HT-29 (cell line): ENCODE data around the gene ZBTB47. TPM values are rescaled to one million over a fixed set of nuclear protein-coding genes. Genes with fewer than 3 reads are reported as not detected.

Source experiments
- DNase-seq: peaks from one replicate; pipeline ENCODE4 v3.0.0-alpha.2; 2015; ENCODE audit warnings: low spot score
- total RNA-seq: library from RNA; depleted of rRNA; stranded (reverse); fragments of >200 nt; shearing (Covaris generic); gene quantifications from 2 replicates; pipeline ENCODE4 v1.2.3, GENCODE V29; 2014

ZBTB47 gene
- total RNA-seq, 1 experiment from 2014 or later: 1.1 TPM

- DNase-seq: no peak
Measured at GRCh38 chr3:42684632-42685362, 31.3 kb downstream of the ZBTB47 start.

DNA sequence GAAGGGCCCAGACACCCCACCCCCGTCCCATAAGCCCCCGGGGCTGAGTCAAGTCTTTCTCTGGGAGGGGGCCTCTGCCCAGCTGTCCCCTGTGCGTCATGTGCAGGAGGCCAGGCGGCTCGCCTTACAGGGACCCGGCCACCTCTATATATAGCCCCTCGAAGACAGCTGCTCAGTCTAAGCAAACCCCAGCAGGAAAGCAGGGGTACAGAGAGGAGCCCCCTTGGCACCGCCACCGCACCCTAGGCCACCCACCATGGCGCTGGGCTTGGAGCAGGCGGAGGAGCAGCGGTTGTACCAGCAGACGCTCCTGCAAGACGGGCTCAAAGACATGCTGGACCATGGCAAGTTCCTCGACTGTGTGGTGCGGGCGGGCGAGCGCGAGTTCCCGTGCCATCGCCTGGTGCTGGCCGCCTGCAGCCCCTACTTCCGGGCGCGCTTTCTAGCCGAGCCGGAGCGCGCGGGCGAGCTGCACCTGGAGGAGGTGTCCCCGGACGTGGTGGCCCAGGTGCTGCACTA is 31.9 kb downstream of the ZBTB47 start, which contains the start of gene KLHL40:
Gene KLHL40 (plus strand): TSS at position 175 of the 519 bp plus-strand sequence. CDS start 82 bp downstream, at position 257.
- no peak for DNase-seq

DNA sequence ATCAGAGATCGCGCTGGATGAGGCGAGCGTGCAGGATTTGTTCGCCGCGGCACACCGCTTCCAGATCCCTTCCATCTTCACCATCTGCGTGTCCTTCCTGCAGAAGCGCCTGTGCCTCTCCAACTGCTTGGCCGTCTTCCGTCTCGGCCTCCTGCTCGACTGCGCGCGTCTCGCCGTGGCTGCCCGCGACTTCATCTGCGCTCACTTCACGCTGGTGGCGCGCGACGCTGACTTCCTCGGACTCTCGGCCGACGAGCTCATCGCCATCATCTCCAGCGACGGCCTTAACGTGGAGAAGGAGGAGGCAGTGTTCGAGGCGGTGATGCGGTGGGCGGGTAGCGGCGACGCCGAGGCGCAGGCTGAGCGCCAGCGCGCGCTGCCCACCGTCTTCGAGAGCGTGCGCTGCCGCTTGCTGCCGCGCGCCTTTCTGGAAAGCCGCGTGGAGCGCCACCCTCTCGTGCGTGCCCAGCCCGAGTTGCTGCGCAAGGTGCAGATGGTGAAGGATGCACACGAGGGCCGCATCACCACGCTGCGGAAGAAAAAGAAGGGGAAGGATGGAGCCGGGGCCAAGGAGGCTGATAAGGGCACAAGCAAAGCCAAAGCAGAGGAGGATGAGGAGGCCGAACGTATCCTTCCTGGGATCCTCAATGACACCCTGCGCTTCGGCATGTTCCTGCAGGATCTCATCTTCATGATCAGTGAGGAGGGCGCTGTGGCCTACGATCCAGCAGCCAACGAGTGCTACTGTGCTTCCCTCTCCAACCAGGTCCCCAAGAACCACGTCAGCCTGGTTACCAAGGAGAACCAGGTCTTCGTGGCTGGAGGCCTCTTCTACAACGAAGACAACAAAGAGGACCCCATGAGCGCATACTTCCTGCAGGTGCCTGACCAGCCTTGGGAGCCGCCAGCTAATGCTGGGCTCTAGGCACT is 32.7 kb downstream of the ZBTB47 start:
- DNase-seq: no peak

GRCh38 chr3:42686832-42687650 is 33.5 kb downstream of the ZBTB47 start:
- no peak for DNase-seq

DNA sequence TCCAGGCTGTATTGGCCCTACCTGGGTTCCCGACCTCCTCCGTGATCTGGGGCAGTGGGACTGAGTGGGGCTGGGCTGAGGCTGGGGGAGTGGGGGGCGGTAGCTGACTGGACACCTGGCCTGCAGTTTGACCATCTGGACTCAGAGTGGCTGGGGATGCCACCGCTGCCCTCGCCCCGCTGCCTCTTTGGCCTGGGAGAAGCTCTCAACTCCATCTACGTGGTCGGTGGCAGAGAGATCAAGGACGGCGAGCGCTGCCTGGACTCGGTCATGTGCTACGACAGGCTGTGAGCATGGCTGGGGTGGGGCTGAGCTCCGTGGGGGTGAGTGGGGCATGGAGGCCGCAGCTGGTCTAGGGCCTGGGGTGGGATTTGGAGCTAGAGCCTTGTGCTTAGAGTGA is 34.5 kb downstream of the ZBTB47 start:
- DNase-seq: no peak

DNA sequence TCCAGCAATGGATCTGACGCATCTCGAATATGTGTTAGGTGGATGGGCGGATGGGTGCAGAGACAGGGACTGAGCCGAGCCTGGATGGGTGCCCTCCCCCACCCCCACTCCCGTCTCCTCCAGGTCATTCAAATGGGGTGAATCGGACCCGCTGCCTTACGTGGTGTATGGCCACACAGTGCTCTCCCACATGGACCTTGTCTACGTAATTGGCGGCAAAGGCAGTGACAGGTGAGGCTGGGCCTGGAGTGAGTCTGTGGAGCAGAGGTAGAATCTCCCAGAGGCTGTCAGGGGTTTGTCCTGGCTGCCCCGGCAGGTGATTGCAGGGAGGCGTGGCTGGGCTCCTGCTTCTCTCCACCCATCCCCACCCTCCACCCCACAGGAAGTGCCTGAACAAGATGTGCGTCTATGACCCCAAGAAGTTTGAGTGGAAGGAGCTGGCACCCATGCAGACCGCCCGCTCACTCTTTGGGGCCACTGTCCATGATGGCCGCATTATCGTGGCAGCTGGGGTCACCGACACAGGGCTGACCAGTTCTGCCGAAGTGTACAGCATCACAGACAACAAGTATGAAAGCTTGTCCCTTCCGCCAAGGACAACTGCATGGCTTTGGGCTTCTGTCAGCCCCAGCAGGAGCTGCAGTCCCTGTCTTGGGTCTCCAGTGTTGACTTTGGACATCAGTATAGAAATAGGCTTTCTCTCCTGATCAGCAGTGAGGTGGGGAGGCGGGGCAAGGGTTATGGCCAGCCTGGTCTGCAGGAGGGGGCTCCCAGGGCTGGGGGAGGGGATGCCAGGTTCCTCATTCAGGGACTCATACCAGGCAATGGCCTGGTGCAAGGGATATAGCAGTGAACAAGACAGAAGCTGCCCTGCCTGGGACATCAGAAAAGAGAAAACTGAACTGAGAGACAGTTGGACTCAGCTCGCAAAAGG is 35.3 kb downstream of the ZBTB47 start:
- DNase-seq: no peak

DNA sequence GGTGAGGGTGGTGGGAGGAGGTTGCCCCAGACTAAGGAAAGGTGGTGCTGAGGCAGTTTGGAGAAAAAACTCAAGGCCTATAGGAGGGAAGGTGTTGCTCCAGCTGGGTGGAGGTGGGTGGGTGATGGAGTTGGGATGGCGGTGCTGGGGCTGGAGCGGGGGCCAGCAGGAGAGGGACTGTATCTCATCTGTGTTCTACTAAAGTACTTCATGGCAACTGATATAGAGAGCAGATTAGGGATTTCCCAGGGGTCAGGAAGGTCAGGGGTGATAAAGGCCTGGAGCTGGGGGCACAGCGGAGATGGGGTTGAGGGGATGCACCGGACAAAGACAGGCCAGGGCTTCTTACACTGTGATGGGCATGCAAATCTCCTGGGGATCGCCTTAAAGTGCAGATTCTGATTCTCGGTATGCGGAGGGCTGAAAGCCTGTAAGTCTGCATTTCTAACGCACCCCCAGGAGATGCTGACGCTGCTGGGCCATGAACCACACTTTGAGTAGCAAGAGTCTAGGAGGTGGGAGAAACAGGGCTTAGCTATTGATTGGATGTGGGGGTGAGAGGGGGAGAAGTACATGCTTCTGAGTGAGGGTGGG is 36.0 kb downstream of the ZBTB47 start:
- no peak for DNase-seq

DNA sequence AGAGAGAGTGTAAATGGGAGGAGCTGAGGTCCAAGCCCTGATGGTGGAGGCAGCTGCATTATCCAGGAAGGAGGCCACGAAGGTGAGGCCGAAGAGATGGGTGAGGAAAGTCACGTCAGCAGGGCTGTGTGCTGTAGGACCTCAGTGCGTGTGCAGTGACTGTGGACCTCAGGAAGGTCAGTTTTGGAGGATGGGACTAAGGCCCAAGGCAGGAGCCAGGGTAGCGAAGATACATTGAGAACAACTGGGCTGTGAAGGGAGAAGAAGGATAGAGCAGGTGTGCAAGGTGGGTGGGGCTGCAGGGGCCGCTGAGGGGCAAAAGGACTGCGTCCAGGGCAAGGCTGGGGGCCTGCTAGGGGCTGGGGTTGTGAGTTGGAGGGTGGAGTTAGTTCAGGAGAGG is 36.7 kb downstream of the ZBTB47 start:
- DNase-seq: no peak

GRCh38 chr3:42690766-42691680 is 37.5 kb downstream of the ZBTB47 start:
- no peak for DNase-seq

GRCh38 chr3:42691816-42692666 is 38.5 kb downstream of the ZBTB47 start:
- DNase-seq: no peak

DNA sequence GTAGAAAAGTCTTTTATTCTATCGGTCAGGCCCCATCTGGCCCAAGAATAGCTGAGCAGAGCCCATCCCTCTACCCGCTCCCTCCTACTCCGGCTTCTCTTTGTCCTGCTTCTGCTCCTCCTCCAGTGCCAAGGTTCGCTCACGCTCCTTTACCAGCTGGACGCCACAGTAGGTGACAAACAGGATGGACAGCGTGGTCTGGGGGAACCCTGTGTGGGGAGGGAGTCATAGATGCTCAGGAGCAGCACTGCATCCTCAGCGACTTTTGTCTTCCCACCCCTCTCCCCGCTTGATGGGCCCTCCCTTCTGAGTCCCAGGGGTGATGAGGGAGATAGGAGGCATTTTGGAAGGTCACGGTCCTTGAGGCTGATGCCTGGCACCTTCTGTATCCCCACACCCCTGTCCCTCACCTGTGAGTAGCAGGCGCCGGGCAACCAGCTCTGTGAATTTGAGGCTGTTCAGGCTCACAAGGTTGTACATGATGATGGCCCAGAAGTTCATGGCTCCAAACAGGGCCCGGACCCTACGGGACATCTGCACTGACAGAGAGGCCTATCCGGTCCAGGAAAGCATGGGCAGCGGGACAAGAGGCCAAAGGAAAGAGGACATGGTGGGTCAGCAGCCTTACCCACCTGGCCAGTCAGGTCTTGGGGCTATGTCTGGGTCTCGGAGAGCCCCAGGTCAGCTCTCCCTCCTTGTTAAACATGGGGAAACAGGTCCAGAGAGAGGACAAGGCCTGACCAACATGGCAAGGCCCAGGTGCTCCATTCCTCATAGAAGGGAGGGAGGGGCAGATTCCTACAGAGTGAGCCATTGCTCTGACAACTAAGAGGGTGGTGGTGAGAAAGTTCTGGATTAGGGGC is 39.4 kb downstream of the ZBTB47 start:
- no peak for DNase-seq

GRCh38 chr3:42693530-42693930 is 40.0 kb downstream of the ZBTB47 start:
- no peak for DNase-seq

- no peak for DNase-seq
Measured at GRCh38 chr3:42694366-42694765, 40.9 kb downstream of the ZBTB47 start.

GRCh38 chr3:42696356-42697288 is 43.1 kb downstream of the ZBTB47 start:
- no peak for DNase-seq

DNA sequence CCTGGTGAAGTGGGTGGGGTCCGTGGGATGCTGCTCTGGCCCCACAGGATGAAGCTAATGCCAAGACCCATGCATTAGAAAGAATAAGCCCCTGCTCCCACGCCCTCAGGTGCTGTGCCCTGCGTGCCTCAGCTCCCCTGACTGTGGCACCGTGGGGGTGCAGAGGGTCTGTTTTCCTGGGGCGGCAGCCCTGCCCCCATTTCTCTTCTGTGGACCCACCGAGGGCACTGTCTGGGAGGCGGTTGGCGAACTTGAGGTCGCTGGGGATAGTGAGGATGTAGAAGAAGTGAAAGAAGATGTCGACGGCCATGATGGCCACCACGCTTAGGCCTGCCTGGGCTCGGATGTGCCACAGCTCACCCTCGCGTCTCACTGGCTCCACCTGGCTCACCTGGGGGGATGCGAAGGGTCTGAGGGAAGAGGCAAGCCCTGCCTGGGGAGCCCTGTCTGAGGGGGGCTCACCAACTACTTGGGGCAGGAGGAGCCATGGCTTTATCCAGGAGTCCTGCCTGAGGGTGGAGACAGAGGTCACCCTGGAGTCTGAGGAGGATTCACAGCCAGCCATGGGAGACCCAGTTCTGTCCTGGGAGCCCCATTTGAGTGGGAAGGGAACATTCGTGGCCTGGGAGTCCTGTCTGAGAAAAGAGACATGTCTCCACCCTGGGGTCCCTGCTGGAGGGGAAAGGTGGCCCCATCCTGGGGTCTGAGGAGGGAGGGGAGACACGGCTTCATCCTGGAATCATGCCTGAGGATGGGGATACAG is 44.0 kb downstream of the ZBTB47 start:
- no peak for DNase-seq
